ENCODE results near the gene ABHD11.
"Not testable (repeated sequence)": the region's sequence is repeated elsewhere in the genome, so short reads cannot be mapped to it uniquely, and the experiment has no call there.

The ABHD11 gene

DNA sequence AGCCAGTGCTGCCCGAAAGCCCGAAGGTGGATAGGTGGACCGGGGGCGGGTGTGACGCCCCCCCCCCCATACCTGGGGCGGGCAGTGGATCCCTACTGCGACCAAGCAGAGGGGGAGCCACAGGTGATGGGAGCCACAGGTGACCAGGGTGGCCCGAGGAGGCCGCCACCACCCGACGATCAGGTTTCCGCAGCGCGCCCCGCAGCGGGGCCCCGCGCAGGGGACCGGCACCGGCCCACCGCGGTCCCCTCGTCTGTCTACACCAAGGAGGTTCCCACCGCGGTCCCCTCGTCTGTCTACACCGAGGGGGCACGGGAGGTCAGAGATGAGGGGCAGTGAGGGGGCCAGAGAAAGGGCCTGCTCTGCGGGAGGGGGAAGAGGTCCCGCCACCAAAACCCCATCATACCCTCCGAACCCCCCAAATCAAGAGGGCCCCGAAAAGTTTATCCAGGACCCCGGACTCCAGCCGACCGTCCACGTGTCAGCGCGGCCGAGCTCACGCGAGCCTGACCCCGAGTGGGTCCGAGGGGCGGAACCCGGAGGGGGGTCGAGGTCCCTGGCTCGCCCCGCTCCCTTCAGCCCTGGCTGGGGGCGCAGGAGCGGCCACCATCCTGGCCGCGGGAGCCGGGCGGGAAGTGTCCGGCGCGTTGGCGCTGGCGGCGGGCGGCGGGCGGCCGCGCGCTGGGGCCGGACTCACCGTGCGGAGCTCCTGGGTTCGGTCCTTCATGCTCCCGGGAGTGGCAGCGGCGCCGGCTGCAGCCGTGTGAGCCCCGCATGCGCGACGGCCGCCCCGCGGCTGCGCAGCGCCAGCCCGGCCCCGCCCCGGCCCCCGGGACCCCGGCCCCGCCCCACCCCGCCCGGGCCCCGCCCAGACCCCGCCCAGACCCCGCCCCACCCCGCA lies 19.4 kb downstream of the ABHD11 start, which contains the start of gene STX1A:
STX1A (minus strand) TSS at position 765 of the 901 bp plus-strand sequence; CDS start at position 727, 38 bp downstream.
- DNase-seq, result peak; percentile 49

DNA sequence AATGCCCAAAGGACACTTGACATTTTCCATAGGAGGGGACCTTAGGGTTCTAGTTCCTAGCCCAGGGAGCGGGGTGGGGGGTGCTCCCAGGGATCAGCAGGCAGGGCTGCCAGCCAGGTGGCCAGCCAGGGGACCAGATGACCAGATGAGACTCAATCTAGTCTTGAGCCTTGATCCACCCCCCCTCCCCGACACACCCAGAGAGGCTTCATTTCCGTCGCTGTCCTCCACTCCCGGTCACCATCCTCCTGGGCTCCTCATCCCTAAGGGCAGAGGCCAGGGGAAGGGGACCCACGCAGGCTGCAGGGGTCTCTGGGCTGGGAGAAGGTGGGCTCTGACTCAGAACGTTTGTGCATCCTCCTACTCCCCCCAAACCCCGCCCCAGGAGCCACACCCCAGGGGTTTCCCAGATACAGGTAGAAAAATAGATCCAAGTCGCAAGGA lies 20.1 kb downstream of the ABHD11 start:
- no peak for DNase-seq

- peak; percentile 29 for DNase-seq
These were observed 20.6 kb downstream of the ABHD11 start for GRCh38 chr7:73717991-73718405.

GRCh38 chr7:73717025-73717807 lies 21.4 kb downstream of the ABHD11 start:
- no peak for DNase-seq

GRCh38 chr7:73716318-73716890 lies 22.2 kb downstream of the ABHD11 start:
- no peak for DNase-seq

- DNase-seq, result peak; percentile 51
These were observed 22.8 kb downstream of the ABHD11 start for GRCh38 chr7:73715648-73716317.

- DNase-seq, result not testable (repeated sequence)
These were observed 25.3 kb downstream of the ABHD11 start for GRCh38 chr7:73713319-73713718.

- DNase-seq, result no peak
These were observed 25.8 kb downstream of the ABHD11 start for GRCh38 chr7:73712773-73713172.

- no peak for DNase-seq
These were observed 29.5 kb downstream of the ABHD11 start for GRCh38 chr7:73708961-73709549.

DNA sequence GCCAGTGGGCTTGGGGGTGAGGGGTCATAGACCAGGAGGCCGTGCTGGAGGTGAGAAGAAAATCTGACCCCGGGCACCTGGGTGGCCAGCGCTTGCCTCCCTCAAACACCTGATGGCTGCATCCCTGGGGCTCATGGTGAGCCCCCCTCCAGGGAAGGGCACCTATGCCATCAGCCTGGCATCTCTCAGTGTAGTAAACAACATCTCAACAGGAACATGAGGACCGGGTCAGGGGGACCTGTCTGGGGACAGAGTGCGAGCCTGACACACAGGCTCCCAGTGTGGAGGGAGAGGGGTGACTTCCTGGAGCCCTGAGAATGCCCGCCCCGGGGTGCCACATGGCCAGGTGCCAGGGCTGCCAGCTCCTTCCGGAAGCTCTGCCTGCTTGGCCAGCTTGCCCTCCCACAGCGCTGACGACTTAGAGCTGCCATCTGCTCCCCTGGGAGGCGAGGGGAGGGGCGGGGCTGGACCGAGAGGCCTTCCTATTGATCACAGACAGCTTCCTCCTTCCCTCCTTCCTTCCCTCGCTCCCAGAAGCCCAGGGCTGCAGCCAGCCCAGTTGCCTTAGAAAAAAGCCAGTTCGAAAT lies 31.5 kb downstream of the ABHD11 start:
- peak; percentile 50 for DNase-seq

DNA sequence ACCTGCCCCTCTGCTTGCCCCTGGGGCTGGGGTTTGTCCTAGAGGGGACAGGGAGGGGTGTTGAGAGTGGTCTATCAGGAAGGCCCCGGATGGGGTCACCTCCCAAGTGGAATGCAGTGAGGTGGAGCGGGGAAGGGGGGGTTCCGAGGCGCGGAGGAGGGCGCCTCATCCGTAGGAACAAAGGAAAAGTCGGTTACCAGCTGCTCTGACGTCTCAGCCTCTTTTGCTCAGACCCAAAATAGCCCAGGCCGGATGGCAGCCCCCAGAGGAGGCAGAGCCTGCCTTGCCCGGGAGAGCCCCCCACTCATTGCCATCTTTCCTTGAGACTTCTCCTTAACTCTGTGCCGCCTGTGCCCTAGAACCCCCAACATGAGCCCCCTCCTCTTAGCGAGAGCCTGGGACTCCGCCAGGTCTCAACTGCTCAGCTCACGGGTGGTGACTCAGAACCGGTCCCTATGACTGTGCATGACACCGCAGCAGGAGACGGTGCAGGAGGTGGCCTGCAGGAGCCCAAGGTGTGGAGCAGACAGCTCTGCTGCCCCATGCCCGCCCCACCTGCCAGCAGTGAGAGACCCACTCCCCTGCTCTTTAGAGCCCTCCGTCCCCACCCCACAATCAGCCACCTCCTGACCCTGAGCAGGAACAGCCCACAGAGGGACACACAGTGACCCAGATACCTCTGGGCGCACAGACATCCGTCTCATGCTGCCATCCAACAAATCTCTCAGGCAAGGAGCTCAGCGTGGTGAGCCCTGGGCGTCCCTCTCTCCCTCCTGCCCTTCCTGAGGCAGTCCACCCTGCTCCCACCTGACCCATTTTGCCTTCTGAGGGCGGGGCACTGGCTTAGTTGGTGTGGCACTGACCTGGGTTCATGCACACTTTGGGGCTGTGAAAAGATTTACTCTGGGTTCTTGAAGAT lies 32.2 kb downstream of the ABHD11 start:
- DNase-seq, result no peak

- DNase-seq, result no peak
These were observed 33.1 kb downstream of the ABHD11 start for GRCh38 chr7:73705551-73705920.

DNA sequence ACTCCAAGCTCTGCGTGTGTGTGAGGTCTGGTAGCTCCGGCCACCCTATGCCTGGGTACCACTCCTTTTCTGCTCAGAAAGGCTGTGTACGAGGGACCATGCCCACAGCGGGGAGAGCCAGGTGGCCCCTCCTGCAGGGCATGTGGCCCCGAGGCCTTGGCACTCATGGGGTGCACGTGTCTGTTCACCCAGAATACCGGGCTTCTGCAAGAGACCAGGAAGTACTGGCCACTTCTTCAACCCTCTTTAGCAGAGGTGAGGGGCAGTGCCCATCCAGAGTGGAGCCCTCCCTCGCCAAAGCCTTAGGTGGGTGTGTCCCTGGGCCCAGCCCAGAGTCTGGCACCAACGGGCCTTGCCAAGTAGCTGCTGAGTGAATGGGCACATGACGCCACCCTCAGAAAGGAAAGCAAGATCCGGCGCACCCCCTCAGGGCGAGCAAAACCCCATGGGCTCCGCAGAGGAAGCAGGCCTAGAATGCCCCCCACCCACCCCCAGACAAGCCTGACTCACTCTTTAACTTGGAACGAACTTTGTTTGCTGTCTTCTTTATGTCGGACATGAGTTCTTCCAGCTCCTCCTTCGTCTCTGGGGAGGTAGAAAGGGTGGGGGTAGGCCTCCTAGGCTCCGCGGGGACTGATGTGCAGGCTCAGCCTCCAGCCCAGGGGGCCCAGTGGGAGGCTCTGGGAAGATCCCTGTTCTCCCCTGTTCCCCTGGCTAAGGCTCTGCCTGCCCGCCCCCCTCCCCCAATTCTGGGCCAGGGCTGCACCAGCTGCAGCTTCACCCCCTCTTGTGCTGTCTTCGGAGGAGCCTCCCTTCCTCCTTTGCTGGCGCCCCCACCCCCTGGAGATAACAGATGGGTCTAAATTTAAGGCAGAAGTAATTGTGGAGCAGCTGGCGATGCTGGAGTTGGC lies 33.7 kb downstream of the ABHD11 start:
- no peak for DNase-seq

GRCh38 chr7:73703757-73704639 lies 34.6 kb downstream of the ABHD11 start:
- peak; percentile 58 for DNase-seq

GRCh38 chr7:73703225-73703624 lies 35.4 kb downstream of the ABHD11 start:
- no peak for DNase-seq

DNA sequence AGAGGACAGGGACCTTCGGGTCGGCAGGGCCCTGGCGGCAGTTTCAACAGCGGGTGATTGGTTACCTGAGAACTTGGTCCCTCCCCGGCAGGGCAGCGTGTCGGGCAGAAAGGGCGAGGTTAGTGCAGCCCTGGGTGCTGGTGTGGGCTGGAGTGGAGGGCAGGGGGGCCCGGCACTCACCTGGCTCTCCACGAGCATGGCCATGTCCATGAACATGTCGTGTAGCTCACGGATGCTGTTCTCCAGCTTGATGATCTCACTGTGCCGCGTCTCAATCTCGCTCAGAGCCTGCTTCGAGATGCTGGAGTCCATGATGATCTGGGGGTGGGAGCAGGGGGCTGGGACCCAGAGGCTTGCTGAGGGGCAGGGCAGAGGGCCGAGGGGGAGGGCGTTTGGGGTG lies 35.9 kb downstream of the ABHD11 start:
- no peak for DNase-seq

DNA sequence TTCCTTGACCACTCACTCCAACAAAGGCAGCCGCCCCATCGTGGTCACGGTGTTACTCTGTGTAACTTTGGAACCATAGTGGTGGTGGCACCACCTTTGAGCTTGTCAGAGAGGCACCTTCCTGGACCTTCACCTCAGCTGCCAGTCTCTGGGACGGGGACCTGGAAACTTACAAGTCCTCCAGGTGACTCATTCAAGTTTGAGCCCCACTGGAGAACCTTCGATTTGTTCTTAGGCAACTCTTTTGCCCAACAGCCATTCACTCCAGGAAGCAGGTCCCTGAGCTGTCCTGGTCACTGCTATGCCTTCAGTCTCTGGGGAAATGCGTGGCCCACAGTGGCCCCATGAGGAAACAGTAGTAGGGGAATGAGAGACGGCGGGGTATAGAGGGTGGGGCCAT lies 36.4 kb downstream of the ABHD11 start:
- no peak for DNase-seq

DNA sequence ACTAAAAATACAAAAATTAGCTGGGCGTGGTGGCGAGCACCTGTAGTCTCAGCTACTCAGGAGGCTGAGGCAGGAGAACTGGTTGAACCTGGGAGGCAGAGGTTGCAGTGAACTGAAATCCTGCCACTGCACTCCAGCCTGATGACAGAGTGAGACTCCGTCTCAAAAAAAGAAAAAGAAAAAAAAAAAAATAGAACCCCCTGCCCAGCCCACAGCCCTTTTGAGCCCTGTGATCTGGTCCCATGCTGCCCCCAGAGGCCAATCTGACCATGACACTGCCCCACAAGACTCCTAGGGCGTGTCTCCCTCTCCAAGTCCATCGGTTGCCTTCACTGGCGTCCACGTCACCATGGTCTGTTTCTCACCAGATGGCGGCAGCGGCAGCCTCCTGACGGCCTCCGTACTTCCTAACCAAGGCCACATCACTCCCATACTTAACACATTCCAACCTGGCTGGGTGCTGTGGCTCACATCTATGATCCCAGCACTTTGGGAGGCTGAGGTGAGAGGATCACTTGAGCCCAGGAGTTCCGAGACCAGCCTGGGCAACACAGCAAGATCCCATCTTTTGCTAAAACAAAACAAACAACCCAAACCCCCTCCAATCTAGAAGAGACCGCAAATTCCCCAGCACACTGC lies 37.1 kb downstream of the ABHD11 start:
- peak; percentile 56 for DNase-seq

Data from hematopoietic multipotent progenitor cell treated with erythropoietin and hydrocortisone succinate and interleukin-3 and kit ligand, for 8 days (in vitro differentiated cells).